SH-SY5Y (cell line): ENCODE data around the gene UBXN4.

Source experiments
- GATA2 ChIP-seq: IDR thresholded peaks from 2 replicates; pipeline ENCODE4 v1.6.1; 2011; ENCODE audit warnings: mild to moderate bottlenecking, low read depth, low read length
- GATA3 ChIP-seq: IDR thresholded peaks from 2 replicates; pipeline ENCODE4 v1.6.1; 2011; ENCODE audit warnings: low read depth, mild to moderate bottlenecking, low read length, moderate library complexity

DNA sequence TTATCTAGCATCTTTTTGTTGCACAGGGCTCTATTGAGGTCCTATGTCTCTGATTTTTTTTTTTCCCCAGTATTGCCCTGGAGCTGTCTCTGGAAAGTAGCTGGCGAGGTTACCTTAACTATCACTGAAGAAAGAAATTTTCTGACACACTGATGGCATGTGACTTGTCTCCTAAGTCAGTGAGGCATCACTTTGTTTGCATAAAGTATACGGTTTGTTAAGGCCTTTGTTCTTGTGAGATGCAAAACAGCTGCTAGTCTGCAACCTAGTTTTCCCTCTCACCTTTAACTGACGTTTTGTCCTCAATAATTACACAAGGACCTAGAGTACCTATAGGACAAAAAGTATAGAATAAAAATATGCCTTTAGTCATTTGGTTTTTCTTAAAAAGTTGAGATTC, 41.8 kb downstream of the UBXN4 start:
- TF ChIP-seq GATA2 = no peak
- TF ChIP-seq GATA3 = no peak
